Activated CD8-positive, alpha-beta memory T cell treated with anti-CD3 and anti-CD28 coated beads for 48 hours (primary cell): ENCODE results near the gene LAMTOR5.
"Not testable (repeated sequence)": the region's sequence is repeated elsewhere in the genome, so short reads cannot be mapped to it uniquely, and the experiment has no call there.

Experiments used
- DNase-seq, 3 experiments: peaks; one replicate each; pipeline ENCODE4 v3.0.0-alpha.2; 2020; ENCODE audit warnings: low read depth in 2 of 3, low spot score in 2 of 3

Gene LAMTOR5

DNA sequence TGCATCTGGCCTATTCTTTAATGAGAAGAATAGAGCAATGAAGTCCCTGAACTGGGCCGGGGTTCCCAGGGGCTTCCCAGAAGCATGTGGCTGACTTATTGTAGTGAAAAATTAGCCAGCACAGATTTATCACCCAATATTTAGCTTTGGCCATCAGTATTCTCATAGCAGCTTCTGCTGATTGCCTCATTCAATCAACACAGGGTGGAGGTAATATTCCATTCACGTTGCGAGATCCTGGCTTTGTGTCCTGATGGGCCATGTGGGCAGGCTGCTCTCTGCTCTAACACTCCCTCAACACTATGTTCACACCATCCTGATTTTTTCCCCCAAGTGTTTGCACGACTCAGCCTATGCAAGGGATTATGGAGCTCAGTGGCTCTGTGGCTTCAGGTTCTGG, 21.5 kb upstream of the LAMTOR5 start:
- DNase-seq = no peak

DNA sequence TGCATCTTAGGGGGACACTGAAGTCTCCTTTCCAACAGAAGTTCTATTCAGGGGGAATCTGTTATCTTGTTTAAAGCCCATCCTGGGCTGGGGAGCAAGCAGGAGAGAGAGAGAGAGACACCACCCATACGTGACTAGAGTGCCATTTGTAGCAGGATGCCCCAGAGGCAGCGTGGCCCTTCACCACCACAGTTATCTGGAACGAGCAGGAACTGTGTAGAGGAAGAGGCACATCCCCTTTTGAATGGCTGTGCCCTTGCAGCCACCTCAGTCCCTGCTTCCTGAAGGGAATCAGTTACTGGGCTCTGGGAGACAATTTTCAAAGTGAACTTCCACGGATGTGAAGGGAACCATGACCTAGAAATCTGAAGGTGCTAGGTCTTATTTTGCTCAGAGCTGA, 19.4 kb upstream of the LAMTOR5 start:
- no peak for DNase-seq

DNA sequence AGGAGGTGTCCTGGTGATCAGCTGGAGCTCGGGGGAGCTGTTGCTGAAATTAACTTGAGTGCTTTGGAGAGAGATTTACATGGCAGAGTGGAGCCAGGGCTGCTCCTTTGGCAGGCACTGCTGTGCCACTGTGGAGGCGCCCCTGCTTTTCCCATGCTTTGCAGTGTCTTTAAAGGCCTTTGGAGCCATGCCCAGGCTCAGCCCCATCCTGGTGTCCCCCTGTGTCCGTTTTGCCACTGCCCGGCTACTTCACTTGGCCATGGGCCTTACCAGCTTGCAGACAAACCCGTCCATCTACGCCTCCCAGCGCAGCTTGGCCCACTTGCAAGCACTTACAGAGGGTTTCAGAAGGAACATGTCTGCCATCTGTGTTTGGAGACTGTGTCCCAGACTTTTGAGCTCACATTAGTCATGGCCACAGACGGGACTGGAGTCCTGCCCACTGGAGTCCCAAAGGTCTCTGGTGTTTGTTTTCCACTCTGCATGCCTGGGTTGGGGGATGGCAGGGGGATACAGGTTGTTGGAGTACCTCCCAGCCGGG, 18.2 kb upstream of the LAMTOR5 start:
- DNase-seq = no peak

DNA sequence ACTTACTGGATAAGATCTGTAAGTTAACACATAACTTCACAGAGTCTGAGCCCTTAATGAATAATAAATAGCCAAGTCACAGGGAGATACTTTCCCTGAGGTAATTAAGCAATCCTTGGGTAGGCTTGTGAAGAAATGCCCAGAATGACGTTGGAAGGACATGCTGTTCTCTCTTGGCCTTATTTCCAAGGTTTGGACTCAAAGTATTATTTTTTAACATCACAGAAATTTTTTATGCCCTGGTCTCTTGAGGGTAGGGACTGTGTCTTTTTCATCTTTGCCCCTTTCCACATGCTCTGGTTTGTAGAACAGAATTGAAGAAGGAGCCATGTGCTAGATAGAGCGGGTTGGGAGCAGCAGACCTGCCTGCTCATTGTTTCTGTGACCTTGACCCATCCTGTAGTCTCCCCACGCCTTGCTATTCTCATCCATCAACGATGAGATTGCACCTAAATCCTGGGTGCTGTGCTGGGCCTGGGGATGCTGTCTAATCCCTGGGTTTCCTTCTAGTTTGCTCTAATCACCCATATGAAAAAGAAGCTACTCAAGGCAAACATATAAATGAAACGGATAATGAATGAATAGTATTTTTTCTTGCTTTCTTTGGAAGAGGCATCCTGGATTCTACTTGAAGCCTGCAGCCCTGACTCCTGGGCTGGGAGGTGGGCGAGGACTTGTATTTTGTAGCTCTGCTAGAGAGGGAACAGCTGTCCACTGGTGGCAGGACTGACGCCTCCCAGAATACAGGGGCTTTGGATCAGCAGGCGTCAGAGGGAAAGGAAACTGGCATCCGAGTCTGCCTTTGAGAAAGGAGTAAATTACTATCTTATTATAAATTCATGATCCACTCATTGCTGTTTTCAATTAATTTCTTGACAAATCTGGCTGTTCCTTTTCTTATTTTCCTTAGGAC, 17.5 kb upstream of the LAMTOR5 start:
- DNase-seq = no peak

DNA sequence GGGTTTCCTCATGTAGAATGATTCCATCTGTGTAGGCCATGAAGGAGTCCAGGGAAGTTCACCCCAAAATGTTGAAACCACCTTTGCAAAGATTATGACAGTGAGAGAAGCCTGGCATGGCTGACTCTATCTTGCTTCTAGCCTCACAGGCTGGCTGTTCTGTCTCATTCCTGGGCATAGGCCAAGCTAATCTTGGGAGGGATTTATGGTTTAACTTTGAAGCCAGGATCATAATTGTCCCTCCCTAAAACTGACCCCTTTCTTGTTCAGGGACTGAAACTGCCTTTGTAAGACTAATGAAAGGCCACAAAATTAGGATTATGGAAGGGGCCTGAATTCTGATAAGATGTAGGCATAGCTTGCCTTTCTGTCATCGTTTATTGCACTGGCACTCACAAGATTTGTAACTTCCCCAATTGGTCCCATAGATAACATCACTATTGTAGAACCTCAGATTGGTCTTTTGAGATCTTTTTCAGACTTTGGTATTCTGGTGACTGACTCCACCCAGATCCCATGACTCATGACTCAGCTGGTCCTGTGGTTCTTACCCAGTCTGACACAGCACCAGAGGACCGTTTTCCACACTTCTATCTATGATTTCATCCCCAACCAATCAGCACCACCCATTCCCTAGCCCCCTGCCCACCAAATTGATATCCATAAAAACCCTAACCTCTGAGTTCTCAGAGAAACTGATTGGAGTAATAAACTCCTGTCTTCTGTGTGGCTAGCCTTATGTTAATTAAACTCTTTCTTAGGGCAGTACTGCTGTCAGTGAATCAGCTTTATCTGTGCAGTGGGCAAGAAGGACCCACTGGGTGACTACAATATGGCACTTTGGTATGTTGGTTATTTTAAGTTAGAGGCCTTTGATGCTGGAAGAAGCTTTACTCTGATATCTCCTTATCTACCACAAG, 13.6 kb upstream of the LAMTOR5 start:
- DNase-seq = no peak

DNA sequence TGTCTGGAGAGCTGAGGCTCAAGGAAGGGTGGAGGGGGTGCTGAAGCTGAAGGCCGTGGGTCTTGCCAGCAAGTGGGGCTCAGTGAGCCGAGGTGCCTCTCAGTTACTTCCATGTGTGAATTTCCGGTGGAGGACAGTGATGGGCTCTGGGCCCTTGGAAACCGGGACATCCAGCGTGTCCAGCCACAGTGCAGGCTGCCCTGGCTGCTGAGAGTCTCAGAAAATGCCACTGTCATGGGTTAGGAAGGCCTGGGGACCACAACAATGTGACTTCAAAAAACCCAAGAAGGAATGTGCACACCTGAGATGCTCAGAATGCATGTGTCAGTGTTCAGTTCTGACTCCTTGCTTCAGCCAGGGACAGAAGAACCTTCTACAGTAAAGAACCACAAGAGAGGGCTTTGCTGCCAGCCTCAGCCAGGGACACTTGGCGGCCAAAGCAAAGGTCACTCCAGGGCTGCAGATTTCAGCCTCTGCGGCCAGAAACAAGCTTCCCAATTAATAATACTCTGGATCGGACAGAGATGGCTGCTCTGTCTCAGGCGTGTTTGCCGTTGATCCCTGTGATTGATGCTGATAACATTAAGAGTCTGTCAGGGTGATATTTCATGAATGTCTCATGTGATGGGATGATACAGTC, 12.6 kb upstream of the LAMTOR5 start:
- no peak for DNase-seq

- no peak for DNase-seq
These were observed 11.2 kb upstream of the LAMTOR5 start for GRCh38 chr1:110418729-110419128.

GRCh38 chr1:110413045-110413444, 5.6 kb upstream of the LAMTOR5 start:
- not testable (repeated sequence) for DNase-seq

DNA sequence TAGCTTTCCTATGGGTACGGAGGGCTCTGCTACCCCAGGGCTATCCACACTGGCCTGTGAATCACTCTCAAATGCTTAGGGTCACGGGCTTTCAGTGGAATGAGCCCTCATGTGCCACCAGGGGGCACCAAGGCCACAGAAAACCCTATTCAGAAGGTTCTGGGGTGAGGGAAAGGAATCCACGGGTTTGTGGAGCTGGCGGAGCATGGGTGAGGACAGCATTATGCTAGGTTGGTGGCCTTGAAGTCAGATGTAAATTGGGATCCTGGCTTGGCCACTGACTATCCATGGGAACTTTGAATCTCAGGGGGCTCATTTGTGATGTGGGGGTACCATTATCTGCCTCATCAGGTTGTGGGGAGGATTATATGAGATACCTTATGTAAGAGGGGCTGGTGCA, 5.1 kb upstream of the LAMTOR5 start:
- DNase-seq = peak in 2 of 3 experiments; percentile 22 to 23

DNA sequence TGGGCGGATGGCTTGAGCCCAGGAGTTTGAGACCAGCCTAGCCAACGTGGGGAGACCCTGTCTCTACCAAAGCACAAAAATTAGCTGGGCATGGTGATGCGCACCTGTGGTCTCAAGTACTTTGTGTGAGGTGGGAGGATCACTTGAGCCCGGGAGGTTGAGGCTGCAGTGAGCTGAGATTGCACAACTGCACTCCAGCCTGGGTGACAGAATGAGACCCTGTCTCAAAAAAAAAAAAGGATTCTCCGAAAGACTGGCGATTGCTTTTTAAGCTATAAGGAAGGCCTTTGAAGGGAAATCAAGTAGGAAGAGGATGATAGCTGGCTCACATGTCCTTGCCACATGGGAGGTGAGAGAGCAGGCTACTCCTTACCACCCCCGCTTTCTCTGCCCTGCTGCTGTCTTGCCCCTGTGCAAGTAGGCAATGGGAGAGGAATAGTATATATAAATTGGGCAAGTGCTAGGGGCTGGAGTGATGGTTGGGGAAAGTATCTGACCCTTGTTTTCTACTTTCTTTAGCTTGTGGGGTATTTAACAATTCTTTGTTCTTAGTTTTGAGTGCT, 3.8 kb upstream of the LAMTOR5 start:
- no peak for DNase-seq

DNA sequence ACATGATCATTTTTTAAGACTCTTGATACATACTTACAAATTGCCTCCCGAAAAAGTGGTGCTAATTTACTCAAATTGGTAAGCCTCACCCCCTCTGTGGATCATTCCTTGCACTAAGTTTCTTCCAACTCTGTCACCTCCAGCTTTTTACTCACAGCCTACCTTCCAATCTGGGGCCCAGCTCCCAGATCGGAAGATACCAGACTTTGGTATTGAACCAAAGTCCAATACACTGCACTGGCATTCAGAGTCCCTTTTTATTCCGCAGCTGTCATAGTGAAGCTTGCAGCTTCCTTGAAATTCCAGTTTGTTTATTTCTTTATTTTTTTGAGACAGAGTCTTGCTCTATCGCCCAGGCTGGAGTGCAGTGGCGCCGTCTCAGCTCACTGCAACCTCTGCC, 1.8 kb upstream of the LAMTOR5 start:
- DNase-seq = no peak

GRCh38 chr1:110408488-110408887, 994 bp upstream of the LAMTOR5 start:
- no peak for DNase-seq

- DNase-seq = not testable (repeated sequence)
These were observed 1.1 kb downstream of the LAMTOR5 start for GRCh38 chr1:110406407-110406806.

GRCh38 chr1:110404401-110404800, 3.1 kb downstream of the LAMTOR5 start:
- no peak for DNase-seq

- no peak for DNase-seq
These were observed 3.7 kb downstream of the LAMTOR5 start for GRCh38 chr1:110403805-110404204.

- DNase-seq = not testable (repeated sequence)
These were observed 11.1 kb downstream of the LAMTOR5 start for GRCh38 chr1:110396259-110396958.

GRCh38 chr1:110394493-110394820, 13.0 kb downstream of the LAMTOR5 start:
- DNase-seq = no peak

DNA sequence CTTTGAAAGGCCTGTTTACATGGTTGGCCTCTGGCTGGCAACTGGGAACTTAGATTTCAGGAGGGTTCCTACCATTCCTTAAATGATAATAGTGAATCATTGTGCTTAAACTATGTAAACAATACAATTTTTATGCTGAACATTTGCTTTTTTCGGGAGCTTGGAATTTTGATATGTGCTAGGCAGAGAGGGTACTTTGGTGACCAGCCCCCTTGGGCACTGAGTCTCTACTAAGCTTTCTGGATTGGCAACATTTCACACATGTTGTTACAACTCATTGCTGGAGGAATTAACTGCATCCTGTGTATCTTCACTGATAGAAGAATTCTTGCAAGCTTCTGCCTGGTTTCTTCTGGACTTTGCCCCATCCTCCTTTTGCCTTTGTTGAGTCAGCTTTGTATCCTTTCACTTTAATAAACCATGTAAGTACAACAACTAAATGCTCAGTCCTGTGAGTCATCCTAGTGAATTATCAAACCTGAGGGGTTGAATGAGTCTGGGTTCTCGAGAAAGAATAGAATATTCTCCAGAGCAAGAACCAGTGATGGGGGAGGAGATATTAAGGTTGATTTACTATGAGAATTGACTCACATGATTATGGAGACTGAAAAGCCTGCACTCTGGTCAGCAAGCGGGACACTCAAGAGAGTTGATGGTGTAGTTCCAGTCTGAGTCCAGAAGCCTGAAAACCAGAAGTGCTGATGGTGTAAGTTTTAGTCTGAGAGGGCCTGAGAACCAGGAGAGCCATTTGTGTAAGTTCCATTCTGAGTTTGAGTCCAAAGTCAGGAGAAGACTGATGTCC, 13.6 kb downstream of the LAMTOR5 start:
- no peak for DNase-seq

DNA sequence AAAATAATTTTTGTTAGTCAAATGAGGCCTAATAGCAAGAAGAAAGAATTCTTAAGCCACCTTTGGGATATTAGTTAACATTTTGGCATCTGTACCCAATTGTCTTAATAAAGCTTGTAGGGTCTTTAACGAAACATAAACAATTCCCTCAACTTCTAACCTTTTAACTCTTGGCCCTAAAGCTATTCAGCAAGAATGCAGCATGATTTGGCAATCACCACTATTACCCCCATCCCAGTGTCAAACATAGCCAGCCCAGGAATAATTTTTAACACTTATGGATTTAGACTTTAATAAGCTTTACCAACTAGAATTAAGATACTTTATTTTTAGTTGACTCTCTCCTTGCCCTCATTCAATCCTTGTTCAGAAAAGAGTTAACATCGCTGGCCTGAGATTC, 14.2 kb downstream of the LAMTOR5 start:
- no peak for DNase-seq
